PC-3 (cell line): Measurements from ENCODE around the gene HCN1. TPM values are rescaled to one million over a fixed set of nuclear protein-coding genes. Genes with fewer than 3 reads are reported as not detected.

Experiments
- ATAC-seq: fragments of 200-7000 bp; cut with Tn5 transposase; 2 replicates; pipeline ENCODE4 v1.9.1; 2020; ENCODE audit warnings: mild to moderate bottlenecking, moderate library complexity
- BruUV-seq: library from RNA; stranded (reverse); fragments of 400-500 nt; replicated peaks from 2 replicates; lab custom pipeline; 2021; lab: Mats Ljungman, UMichigan
- CTCF ChIA-PET: fragments of 300-600 bp; sonication (Branson Sonifier 250); formaldehyde crosslinking; loops from one replicate; lab custom pipeline; 2022; ENCODE audit warnings: antibody characterized with exemption; lab: Charles Lee
- POLR2A ChIA-PET: fragments of 300-600 bp; sonication (Branson Sonifier 250); formaldehyde crosslinking; loops from one replicate; lab custom pipeline; 2022; ENCODE audit warnings: antibody characterized with exemption; ENCODE audit not compliant: unreplicated experiment; lab: Charles Lee
- DNase-seq: peaks from one replicate; pipeline ENCODE4 v3.0.0-alpha.2; 2015
- H2AFZ ChIP-seq: fragments of 300-600 bp; sonication (generic); 2 replicates; pipeline ENCODE4 v1.6.0; 2016; ENCODE audit warnings: antibody characterized with exemption, low read length
- H3F3A ChIP-seq: fragments of 300-600 bp; sonication (generic); one replicate; pipeline ENCODE4 v1.6.0; 2017; ENCODE audit warnings: antibody characterized with exemption, low read length, control low read depth, mild to moderate bottlenecking; ENCODE audit not compliant: unreplicated experiment
- H3K27ac ChIP-seq: fragments of 300-600 bp; sonication (generic); 2 replicates; pipeline ENCODE4 v1.5.1; 2016; ENCODE audit warnings: mild to moderate bottlenecking, low read length
- H3K27me3 ChIP-seq: fragments of 300-600 bp; sonication (generic); 2 replicates; pipeline ENCODE4 v1.6.1; 2016; ENCODE audit warnings: low read length, mixed read lengths
- H3K36me3 ChIP-seq: fragments of 300-600 bp; sonication (generic); 2 replicates; pipeline ENCODE4 v1.6.1; 2016; ENCODE audit warnings: low read depth, mixed run types, low read length, mixed read lengths
- H3K4me1 ChIP-seq: fragments of 300-600 bp; sonication (generic); 2 replicates; pipeline ENCODE4 v1.5.1; 2016; ENCODE audit warnings: low read length; ENCODE audit not compliant: insufficient read depth
- H3K4me2 ChIP-seq: fragments of 300-600 bp; sonication (generic); 2 replicates; pipeline ENCODE4 v1.6.0; 2016; ENCODE audit warnings: low read length
- H3K4me3 ChIP-seq: fragments of 300-600 bp; sonication (generic); 2 replicates; pipeline ENCODE4 v1.5.1; 2016; ENCODE audit warnings: mild to moderate bottlenecking, low read length, mixed read lengths
- H3K79me2 ChIP-seq: fragments of 300-600 bp; sonication (generic); 2 replicates; pipeline ENCODE4 v1.6.1; 2017; ENCODE audit warnings: low read length, mixed read lengths
- H3K9ac ChIP-seq: fragments of 300-600 bp; sonication (generic); 2 replicates; pipeline ENCODE4 v1.6.0; 2016; ENCODE audit warnings: mild to moderate bottlenecking, low read length
- H3K9me2 ChIP-seq: fragments of 300-600 bp; sonication (generic); replicated peaks from 2 replicates; pipeline ENCODE4 v1.6.1; 2016; ENCODE audit warnings: mixed run types, low read length, mixed read lengths
- H3K9me3 ChIP-seq: fragments of 300-600 bp; sonication (generic); 2 replicates; pipeline ENCODE4 v1.6.1; 2016; ENCODE audit warnings: low read length, mixed read lengths
- H4K20me1 ChIP-seq: fragments of 300-600 bp; sonication (generic); 2 replicates; pipeline ENCODE4 v1.6.1; 2016; ENCODE audit warnings: low read length, mixed read lengths
- CTCF ChIP-seq: fragments of 300-600 bp; sonication (generic); conservative IDR thresholded peaks from 2 replicates; pipeline ENCODE4 v1.5.1; 2017; ENCODE audit warnings: antibody characterized with exemption, low read depth, mild to moderate bottlenecking, low read length
- EZH2 ChIP-seq: fragments of 300-600 bp; sonication (generic); IDR thresholded peaks from one replicate; pipeline ENCODE4 v1.6.1; 2017; ENCODE audit warnings: antibody characterized with exemption, mild to moderate bottlenecking, low read length; ENCODE audit not compliant: unreplicated experiment
- EZH2phosphoT487 ChIP-seq: fragments of 300-600 bp; sonication (generic); IDR thresholded peaks from 2 replicates; pipeline ENCODE4 v1.6.1; 2018; ENCODE audit warnings: mild to moderate bottlenecking, antibody characterized with exemption, low read length, borderline replicate concordance
- intact Hi-C: fragments of 100-400 bp; cut with micrococcal nuclease; formaldehyde crosslinking; loops from 2 replicates; pipeline ENCODE4 v1.9.0; 2023
- total RNA-seq: library from RNA; depleted of rRNA; stranded (reverse); fragments of >200 nt; gene quantifications from 2 replicates; pipeline ENCODE4 v1.2.3, GENCODE V29; 2014

HCN1 gene
- total RNA-seq, 1 experiment from 2014 or later, result not detected

DNA sequence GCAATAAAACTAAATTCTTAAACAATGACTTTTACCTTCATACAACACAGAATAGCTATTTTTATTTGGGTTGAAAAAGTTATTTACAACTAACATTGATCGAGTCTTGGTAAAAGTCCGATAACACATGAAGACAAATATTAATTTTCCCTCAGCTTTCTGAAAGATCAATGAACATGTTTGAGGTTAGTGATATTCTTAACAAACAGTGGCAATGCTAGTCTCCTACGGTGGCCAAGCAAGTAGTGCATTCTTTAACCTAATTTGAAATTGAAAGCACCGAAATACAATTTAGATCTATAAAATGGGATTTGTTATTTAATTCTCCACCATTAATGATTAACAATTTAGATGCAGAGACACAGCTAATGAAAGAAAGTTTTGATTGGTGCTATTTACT lies 435.1 kb downstream of the HCN1 start:
- no peaks in the 10 kb centered on the region for H3K9me3 ChIP-seq
- no peaks in the 10 kb centered on the region for H3K9me2 ChIP-seq
- peaks cover 28% of the 10 kb centered on the region for H3K27me3 ChIP-seq
- DNase-seq (no peak), ATAC-seq (no peak)
- POLR2A ChIA-PET, result no interaction called here
- H3F3A ChIP-seq, result no peaks in the 10 kb centered on the region
- H3K4me2 ChIP-seq, result no peak overlapping the region
- no peak overlapping the region for H3K9ac ChIP-seq
- H4K20me1 ChIP-seq, result no peaks in the 10 kb centered on the region
- CTCF ChIA-PET, result no interaction called here
- H3K4me1 ChIP-seq, result no peaks in the 10 kb centered on the region
- no peak overlapping the region for H3K4me3 ChIP-seq
- no peak overlapping the region for H3K27ac ChIP-seq
- TF ChIP-seq CTCF, result no peak
- TF ChIP-seq EZH2phosphoT487, result no peak
- no peak for TF ChIP-seq EZH2
- no peak overlapping the region for H2AFZ ChIP-seq
- no peaks in the 10 kb centered on the region for H3K79me2 ChIP-seq
- no peaks in the 10 kb centered on the region for H3K36me3 ChIP-seq
- intact Hi-C loops, result no loop called here
- no TSS peak for BruUV-seq

DNA sequence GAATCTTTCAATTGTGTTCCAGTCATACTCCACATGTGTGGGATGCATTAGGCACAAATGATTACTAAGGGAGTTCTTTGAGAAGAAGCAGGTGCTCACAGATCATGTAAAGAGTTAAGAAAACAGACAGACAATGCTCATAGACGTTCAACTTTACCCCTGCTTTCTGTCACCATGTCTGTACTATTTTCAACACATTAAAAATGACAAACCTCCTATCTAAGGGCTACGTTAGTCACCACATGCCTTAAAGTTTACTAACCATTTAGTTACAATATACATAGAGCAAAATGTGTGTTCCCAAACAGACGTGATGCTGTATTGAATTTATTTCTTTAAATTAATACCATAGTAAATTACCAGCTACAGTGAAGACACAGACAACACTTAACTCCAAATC lies 435.9 kb downstream of the HCN1 start:
- H3K9me2 ChIP-seq, result no peaks in the 10 kb centered on the region
- no peak overlapping the region for H3K27ac ChIP-seq

More for the DNA sequence above, 435.9 kb downstream of the HCN1 start:
- Histone ChIP-seq H3K79me2 (no peaks in the 10 kb centered on the region), H2AFZ (no peak overlapping the region), H3K9ac (no peak overlapping the region), H3K27me3 (peaks cover 22% of the 10 kb centered on the region), H3K4me3 (no peak overlapping the region), H3K9me3 (no peaks in the 10 kb centered on the region), H4K20me1 (no peaks in the 10 kb centered on the region), H3K4me2 (no peak overlapping the region), H3K36me3 (no peaks in the 10 kb centered on the region), H3K4me1 (no peaks in the 10 kb centered on the region), H3F3A (no peaks in the 10 kb centered on the region)
- DNase-seq, result no peak
- peak; percentile 51 for ATAC-seq
- BruUV-seq, result no TSS peak
- ChIA-PET POLR2A (no interaction called here), CTCF (no interaction called here)
- TF ChIP-seq EZH2 (no peak), CTCF (no peak), EZH2phosphoT487 (no peak)
- intact Hi-C loops, result no loop called here
